Tibial nerve (tissue), 4 donors: ENCODE data around the gene BRCA2. TPM values are rescaled to one million over a fixed set of nuclear protein-coding genes. Genes with fewer than 3 reads are reported as not detected.

ENCODE experiments used
- DNase-seq, 2 donors: peaks; one replicate each; pipeline ENCODE4 v3.0.0-alpha.2; 2019; ENCODE audit warnings: low spot score in 2 of 2
- H3K27ac ChIP-seq, 4 donors: fragments of 200-600 bp; sonication (generic) in 3 of 4; one replicate each; pipeline ENCODE4 v1.5.1; 2017 to 2019; ENCODE audit warnings: mild to moderate bottlenecking in 1 of 4
- H3K27me3 ChIP-seq, 2 donors: fragments of 200-600 bp; sonication (generic) in 1 of 2; one replicate each; pipeline versions ENCODE4 v1.5.1 to v1.6.0; 2017 to 2019
- H3K36me3 ChIP-seq, 3 donors: fragments of 200-600 bp; sonication (generic); one replicate each; pipeline ENCODE4 v1.5.1; 2018 to 2019
- H3K4me1 ChIP-seq, 4 donors: fragments of 200-600 bp; sonication (generic) in 3 of 4; one replicate each; pipeline ENCODE4 v1.5.1; 2017 to 2019
- H3K4me3 ChIP-seq, 4 donors: fragments of 200-600 bp; sonication (generic) in 3 of 4; one replicate each; pipeline ENCODE4 v1.5.1; 2017 to 2019; ENCODE audit warnings: mild to moderate bottlenecking in 1 of 4, moderate library complexity in 1 of 4
- H3K9me3 ChIP-seq, 4 donors: fragments of 200-600 bp; sonication (generic) in 3 of 4; one replicate each; pipeline ENCODE4 v1.5.1; 2017 to 2019
- CTCF ChIP-seq, 5 experiments: fragments of 200-600 bp in 3 of 5; fragments of 450-650 bp in 2 of 5; sonication (generic) in 3 of 5; IDR thresholded peaks; one replicate each; pipeline ENCODE4 v1.5.1; 2016 to 2019; ENCODE audit warnings: antibody characterized with exemption in 5 of 5, mild to moderate bottlenecking in 3 of 5, moderate library complexity in 2 of 5
- EP300 ChIP-seq, 2 donors: sonication (generic); formaldehyde crosslinking; IDR thresholded peaks; one replicate each; pipeline ENCODE4 v1.6.1; 2017; ENCODE audit warnings: antibody characterized with exemption in 2 of 2, mild to moderate bottlenecking in 1 of 2
- POLR2A ChIP-seq, 2 donors: fragments of 450-650 bp; IDR thresholded peaks; one replicate each; pipeline ENCODE4 v1.6.1; 2017; ENCODE audit warnings: antibody characterized with exemption in 2 of 2, mild to moderate bottlenecking in 2 of 2, moderate library complexity in 2 of 2
- WGBS, 2 donors: methylation state at CpG; one replicate each; pipeline ENCODE4 v1.1.5; 2018; 5-methylcytosine and 5-hydroxymethylcytosine counted together
- total RNA-seq, 4 donors: library from RNA; depleted of rRNA; stranded (reverse); fragments of >200 nt; gene quantifications; one replicate each; pipeline ENCODE4 v1.1.0, GENCODE V29; 2016

Gene BRCA2
- total RNA-seq, 4 donors from 2014 or later: 0.39 to 5.4 (median 2.1) TPM

- Histone ChIP-seq H3K9me3 (no peaks in the 10 kb centered on the region), H3K4me3 (no peak overlapping the region), H3K27ac (no peak overlapping the region), H3K4me1 (no peaks in the 10 kb centered on the region), H3K36me3 (no peaks in the 10 kb centered on the region), H3K27me3 (no peaks in the 10 kb centered on the region)
- 83 to 84% methylated on average over 2 of the region's 2 CpGs for WGBS, 2 donors
- TF ChIP-seq EP300 (IDR thresholded peaks at IDR 0.05) (no peak), CTCF (IDR thresholded peaks at IDR 0.05) (no peak), POLR2A (IDR thresholded peaks at IDR 0.05) (no peak)
- DNase-seq: no peak
Measured at GRCh38 chr13:32384702-32385101, 69.4 kb downstream of the BRCA2 start.

GRCh38 chr13:32385410-32385809 is 70.1 kb downstream of the BRCA2 start:
- Histone ChIP-seq H3K36me3 (no peaks in the 10 kb centered on the region), H3K27ac (no peak overlapping the region), H3K4me3 (no peak overlapping the region), H3K27me3 (no peaks in the 10 kb centered on the region), H3K9me3 (no peaks in the 10 kb centered on the region), H3K4me1 (no peaks in the 10 kb centered on the region)
- DNase-seq: no peak
- no peak for TF ChIP-seq CTCF (IDR thresholded peaks at IDR 0.05)
- no peak for TF ChIP-seq EP300 (IDR thresholded peaks at IDR 0.05)
- TF ChIP-seq POLR2A (IDR thresholded peaks at IDR 0.05): no peak

- H3K9me3 ChIP-seq: no peaks in the 10 kb centered on the region
- no peak overlapping the region for H3K4me3 ChIP-seq
- no peaks in the 10 kb centered on the region for H3K36me3 ChIP-seq
- no peaks in the 10 kb centered on the region for H3K27me3 ChIP-seq
- H3K27ac ChIP-seq: no peak overlapping the region
- DNase-seq: no peak
- no peaks in the 10 kb centered on the region for H3K4me1 ChIP-seq
- TF ChIP-seq POLR2A (IDR thresholded peaks at IDR 0.05) (no peak), CTCF (IDR thresholded peaks at IDR 0.05) (no peak), EP300 (IDR thresholded peaks at IDR 0.05) (no peak)
- WGBS, 2 donors: 79 to 80% methylated on average over 4 of the region's 4 CpGs
Measured at GRCh38 chr13:32390048-32390447, 74.7 kb downstream of the BRCA2 start.

GRCh38 chr13:32390484-32390883 is 75.2 kb downstream of the BRCA2 start:
- TF ChIP-seq EP300 (IDR thresholded peaks at IDR 0.05) (no peak), POLR2A (IDR thresholded peaks at IDR 0.05) (no peak), CTCF (IDR thresholded peaks at IDR 0.05) (no peak)
- DNase-seq: no peak
- 56 to 80% methylated on average over 1 of the region's 1 CpG for WGBS, 2 donors
- Histone ChIP-seq H3K9me3 (no peaks in the 10 kb centered on the region), H3K27ac (no peak overlapping the region), H3K4me1 (no peaks in the 10 kb centered on the region), H3K4me3 (no peak overlapping the region), H3K27me3 (no peaks in the 10 kb centered on the region), H3K36me3 (no peaks in the 10 kb centered on the region)

- no peak for TF ChIP-seq EP300 (IDR thresholded peaks at IDR 0.05)
- TF ChIP-seq POLR2A (IDR thresholded peaks at IDR 0.05): no peak
- TF ChIP-seq CTCF (IDR thresholded peaks at IDR 0.05): no peak
- Histone ChIP-seq H3K4me3 (no peak overlapping the region), H3K9me3 (no peaks in the 10 kb centered on the region), H3K27ac (no peak overlapping the region), H3K4me1 (no peaks in the 10 kb centered on the region), H3K36me3 (no peaks in the 10 kb centered on the region), H3K27me3 (no peaks in the 10 kb centered on the region)
- no peak for DNase-seq
- WGBS, 2 donors: 66 to 70% methylated on average over 4 of the region's 4 CpGs
Measured at GRCh38 chr13:32391101-32391619, 75.9 kb downstream of the BRCA2 start.
